Nephron (organoid): Measurements from ENCODE around the gene NIPA2.

Experiments used
- H3K27ac Mint-ChIP-seq, 3 experiments: 2 replicates each; pipeline ENCODE4 v1.8.0; 2020; ENCODE audit warnings: mixed read lengths in 3 of 3, mild to moderate bottlenecking in 2 of 3, moderate library complexity in 1 of 3
- H3K27me3 Mint-ChIP-seq: 2 replicates; pipeline ENCODE4 v1.8.0; 2021; ENCODE audit warnings: low read depth, mild to moderate bottlenecking, moderate library complexity, mixed read lengths
- H3K36me3 Mint-ChIP-seq: 2 replicates; pipeline ENCODE4 v1.8.0; 2020; ENCODE audit warnings: low read depth, mixed read lengths
- H3K4me1 Mint-ChIP-seq: 2 replicates; pipeline ENCODE4 v1.8.0; 2020; ENCODE audit warnings: mixed read lengths
- H3K4me3 Mint-ChIP-seq, 3 experiments: 2 replicates each; pipeline ENCODE4 v1.8.0; 2020; ENCODE audit warnings: mild to moderate bottlenecking in 3 of 3, mixed read lengths in 3 of 3, moderate library complexity in 2 of 3
- H3K9me3 Mint-ChIP-seq: 2 replicates; pipeline ENCODE4 v1.8.0; 2020; ENCODE audit warnings: mixed read lengths
- CTCF ChIP-seq, 3 experiments: fragments of 200-600 bp; sonication (generic); IDR thresholded peaks; one replicate each; pipeline ENCODE4 v1.5.0; 2021; ENCODE audit warnings: antibody characterized with exemption in 3 of 3; ENCODE audit not compliant: unreplicated experiment in 3 of 3

The NIPA2 gene

GRCh38 chr15:22917556-22917955, 79.1 kb downstream of the NIPA2 start:
- no peak for TF ChIP-seq CTCF (IDR thresholded peaks at IDR 0.05; ENCODE audit: unreplicated experiment in 3 of 3)
- no peak overlapping the region for H3K4me3 Mint-ChIP-seq
- H3K9me3 Mint-ChIP-seq: no peaks in the 10 kb centered on the region
- H3K36me3 Mint-ChIP-seq: peaks cover 60% of the 10 kb centered on the region
- H3K27ac Mint-ChIP-seq: no peak overlapping the region
- no peaks in the 10 kb centered on the region for H3K4me1 Mint-ChIP-seq
- H3K27me3 Mint-ChIP-seq: no peaks in the 10 kb centered on the region
